Measurements from ENCODE around the gene ZDHHC5.
A peak's percentile ranks its signal among the peaks of the same experiment; 100 is the strongest.
"Not testable (repeated sequence)": the region's sequence is repeated elsewhere in the genome, so short reads cannot be mapped to it uniquely, and the experiment has no call there.

Gene ZDHHC5

DNA sequence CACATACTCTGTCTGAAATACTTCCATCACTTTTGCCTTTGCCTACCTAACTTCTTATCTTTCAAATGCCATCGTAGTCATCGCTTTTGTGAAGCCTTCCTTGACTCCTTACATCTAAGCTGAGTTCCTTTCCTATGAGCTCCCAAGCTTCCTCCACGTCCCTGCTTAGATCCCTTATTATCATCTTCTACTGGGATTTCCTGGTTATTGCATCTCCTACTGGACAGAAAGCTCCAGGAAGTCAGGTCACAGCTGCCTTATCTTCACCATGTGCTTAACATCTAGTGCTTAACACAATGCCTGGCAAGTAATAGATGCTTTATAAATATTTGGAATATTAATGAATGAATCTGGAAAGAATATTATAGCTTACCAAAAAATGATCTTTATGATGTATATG, 24.1 kb upstream of the ZDHHC5 start:
- DNase-seq = no peak

- peak in 50 of 56 donors; percentile 13 to 84 (median 56) for DNase-seq
Measured at GRCh38 chr11:57644748-57645688, 22.9 kb upstream of the ZDHHC5 start.

DNA sequence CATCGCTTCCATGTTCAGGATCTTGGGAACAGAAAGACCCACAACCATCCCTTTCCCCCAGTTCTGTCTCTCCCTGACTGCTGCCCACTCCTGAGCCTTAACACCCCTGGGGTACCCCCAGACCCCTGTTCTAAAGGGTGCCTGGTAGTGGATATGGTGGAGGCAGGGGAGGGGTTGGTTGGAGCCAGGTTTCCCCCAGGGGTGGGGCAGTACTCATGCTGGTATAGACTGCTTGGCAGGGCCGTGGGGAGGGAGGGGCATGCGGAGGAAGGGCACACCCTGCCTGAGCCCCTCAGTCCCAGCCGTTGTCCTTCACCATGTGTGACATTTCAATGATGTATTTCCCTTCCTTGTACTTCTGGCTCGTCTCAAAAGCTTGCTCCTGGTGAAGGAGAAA, 22.2 kb upstream of the ZDHHC5 start:
- no peak for DNase-seq

DNA sequence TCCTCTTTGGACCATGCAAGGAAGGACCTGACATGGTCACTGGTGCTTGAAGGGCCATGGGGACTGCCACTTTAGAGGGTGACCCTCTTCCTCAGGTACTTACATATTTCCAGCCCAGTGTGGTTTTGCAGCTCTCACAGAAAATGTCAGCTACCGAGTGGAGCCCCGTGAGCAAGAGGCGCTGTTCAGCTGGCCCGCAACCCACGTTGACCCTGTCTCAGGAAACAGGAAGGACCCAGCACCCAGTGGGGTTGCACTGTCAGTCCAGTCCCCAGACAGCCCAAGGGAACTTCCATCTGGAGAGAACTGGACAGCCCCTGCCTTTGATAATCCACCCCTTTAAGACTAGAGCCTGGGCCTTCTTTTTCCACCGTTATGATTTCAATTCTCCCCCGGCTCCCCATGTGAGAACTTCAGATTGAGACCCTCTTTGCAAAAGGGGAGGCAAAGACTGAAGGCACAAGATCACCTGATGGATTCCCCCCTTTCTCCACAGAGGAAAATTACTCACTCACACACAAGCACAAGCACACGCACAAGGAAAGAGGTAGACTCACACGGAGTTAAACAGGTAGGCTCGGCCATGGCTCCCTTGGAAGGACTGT, 21.6 kb upstream of the ZDHHC5 start:
- peak in 2 of 56 donors; percentile 0 to 2 for DNase-seq

GRCh38 chr11:57646799-57647303, 21.1 kb upstream of the ZDHHC5 start:
- peak in 1 of 56 donors; percentile 7 for DNase-seq

DNA sequence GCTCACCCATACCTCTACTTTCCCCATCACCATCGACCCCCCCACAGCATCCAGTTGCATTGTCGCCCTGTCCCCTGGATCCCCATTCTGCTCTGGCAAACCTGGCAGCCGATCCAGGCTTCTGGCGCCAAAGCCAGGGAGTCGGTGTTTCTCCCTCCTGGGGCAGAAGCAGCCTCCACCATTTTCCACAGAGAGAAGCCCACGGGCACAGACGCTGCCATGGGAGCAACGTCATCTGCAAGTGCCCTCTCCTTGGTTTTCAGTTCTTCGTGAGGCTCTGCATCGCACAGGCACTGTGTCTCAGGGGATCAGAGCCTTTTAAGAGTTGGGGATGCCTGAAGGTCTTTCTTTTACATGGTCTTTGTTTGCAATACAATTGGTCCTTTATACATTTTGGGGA, 20.5 kb upstream of the ZDHHC5 start:
- peak in 6 of 56 donors; percentile 3 to 13 (median 11) for DNase-seq

- DNase-seq = peak in 36 of 56 donors; percentile 12 to 60 (median 38)
Measured at GRCh38 chr11:57647960-57648800, 19.7 kb upstream of the ZDHHC5 start.

DNA sequence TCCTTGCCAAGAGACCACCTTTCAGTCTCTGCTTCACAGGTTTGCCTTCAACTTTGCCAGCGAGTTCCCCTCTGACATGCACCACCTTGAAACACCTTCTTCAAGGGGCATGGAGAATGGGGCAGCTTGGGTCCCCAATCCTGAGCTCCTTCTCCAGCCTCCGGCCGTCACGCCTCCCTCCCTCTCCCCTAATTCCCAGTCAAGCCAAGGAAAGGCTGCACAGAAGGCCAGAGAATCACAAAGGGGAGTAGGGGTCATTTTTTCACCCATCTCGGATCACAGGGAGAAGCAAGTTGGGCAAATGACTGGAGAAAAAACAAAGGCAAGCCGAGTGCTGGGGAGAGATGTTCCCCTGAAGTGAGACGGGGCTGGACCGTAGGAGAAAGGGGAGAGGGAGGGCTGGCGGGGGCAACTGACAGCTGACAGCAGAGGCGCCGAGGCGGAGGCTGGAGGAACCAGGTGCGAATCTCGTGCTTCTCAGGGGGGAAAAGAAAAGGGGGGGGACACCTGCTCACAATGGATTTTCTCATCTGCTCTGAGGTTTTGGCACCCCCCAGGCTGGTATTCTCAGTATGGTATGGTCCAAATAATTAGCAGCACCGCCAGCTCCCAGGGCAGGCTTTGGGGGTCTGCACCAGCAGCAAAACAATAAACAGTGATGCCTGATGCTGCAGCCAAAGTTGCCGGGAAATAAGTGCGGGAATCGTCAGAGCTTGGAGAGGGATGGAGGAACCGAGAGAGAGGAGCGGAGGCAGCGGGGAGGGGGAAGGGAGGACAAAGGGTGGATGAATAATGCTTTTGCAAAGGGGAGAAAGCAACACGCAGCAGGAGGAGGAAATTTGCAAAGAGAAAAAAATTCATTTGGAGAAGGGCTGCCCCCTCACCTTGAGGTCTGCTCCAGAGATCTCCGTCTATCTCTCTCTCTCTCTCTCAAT, 18.8 kb upstream of the ZDHHC5 start:
- peak in 27 of 56 donors; percentile 6 to 60 (median 35) for DNase-seq

- DNase-seq = peak in 53 of 56 donors; percentile 35 to 93 (median 77)
Measured at GRCh38 chr11:57649826-57650738, 17.8 kb upstream of the ZDHHC5 start, which contains the start of gene YPEL4. Gene YPEL4, minus strand, starts transcription at chr11:57649912. Its CDS starts 2,805 bp downstream, at chr11:57647107.

- DNase-seq = no peak
Measured at GRCh38 chr11:57650739-57651090, 17.2 kb upstream of the ZDHHC5 start.

GRCh38 chr11:57651408-57651807, 16.5 kb upstream of the ZDHHC5 start:
- no peak for DNase-seq

DNA sequence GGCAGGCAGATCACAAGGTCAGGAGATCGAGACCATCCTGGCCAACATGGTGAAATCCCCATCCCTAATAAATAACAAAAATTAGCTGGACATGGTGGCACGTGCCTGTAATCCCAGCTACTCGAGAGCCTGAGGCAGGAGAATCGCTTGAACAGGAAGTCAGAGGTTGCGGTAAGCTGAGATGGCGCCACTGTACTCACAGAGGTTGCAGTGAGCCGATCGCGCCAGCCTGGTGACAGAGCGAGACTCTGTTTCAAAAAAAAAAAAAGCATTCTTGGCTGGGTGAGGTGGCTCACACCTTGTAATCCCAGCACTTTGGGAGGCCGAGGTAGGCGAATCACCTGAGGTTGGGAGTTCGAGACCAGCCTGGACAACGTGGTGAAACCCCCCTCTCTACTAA, 15.7 kb upstream of the ZDHHC5 start:
- not testable (repeated sequence) for DNase-seq

GRCh38 chr11:57652662-57653061, 15.3 kb upstream of the ZDHHC5 start:
- no peak for DNase-seq

DNA sequence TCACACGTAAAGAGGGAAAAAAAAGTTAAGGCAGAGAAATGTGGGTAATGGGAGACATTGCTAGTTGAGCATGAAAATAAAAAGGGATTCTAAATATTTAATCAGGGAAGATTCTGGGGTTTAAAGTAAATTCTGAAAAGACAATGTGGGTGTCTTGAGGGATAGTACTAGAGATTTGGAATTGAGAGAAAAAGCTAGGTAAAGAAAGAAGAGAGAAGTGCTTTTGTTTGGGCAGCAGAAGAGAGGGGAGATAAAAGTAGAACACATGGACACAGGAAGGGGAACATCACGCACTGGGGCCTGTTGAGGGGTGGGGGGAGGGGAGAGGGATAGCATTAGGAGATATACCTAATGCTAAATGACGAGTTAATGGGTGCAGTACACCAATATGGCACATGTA, 14.8 kb upstream of the ZDHHC5 start:
- DNase-seq = no peak

DNA sequence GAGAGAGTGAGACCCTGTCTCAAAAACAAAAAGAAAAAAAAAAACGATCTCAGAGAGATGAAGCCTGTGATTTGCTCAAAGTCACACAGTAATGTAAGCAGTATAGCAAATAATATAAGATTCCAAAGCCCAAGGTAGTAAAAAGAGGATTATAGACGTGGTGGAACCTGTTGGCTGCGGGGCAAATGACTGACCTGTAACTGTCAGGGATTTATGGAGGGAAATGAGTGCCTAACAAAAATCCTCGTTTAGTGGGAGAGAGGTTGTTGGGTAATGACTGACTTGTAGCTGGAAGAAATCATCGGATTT, 11.1 kb upstream of the ZDHHC5 start:
- no peak for DNase-seq

- DNase-seq = peak; percentile 91 to 100 (median 99)
Measured at GRCh38 chr11:57657194-57658022, 10.5 kb upstream of the ZDHHC5 start, which contains the start of gene CLP1. Gene CLP1, plus strand, starts transcription at chr11:57657762. Its CDS starts 1,715 bp downstream, at chr11:57659477.

GRCh38 chr11:57658023-57658361, 9.9 kb upstream of the ZDHHC5 start:
- no peak for DNase-seq

GRCh38 chr11:57659669-57660068, 8.2 kb upstream of the ZDHHC5 start:
- no peak for DNase-seq
